ENCODE results near the gene ACAD11. TPM values are rescaled to one million over a fixed set of nuclear protein-coding genes. Genes with fewer than 3 reads are reported as not detected.

ACAD11 gene
- total RNA-seq, 1 experiment from 2014 or later: 15.4 TPM

GRCh38 chr3:132650153-132650552 lies 9.5 kb downstream of the ACAD11 start:
- in situ Hi-C loops (cut with HindIII; ENCODE audit: low pct_unique_long_range_greater_than_20kb, low sequenced_read_pairs) (no loop called here), intact Hi-C loops (cut with micrococcal nuclease; ENCODE audit: unreplicated experiment) (no loop called here)
- Histone ChIP-seq H3K36me3 (ENCODE audit: control insufficient read depth, insufficient read depth, low read length) (no peaks in the 10 kb centered on the region), H3K27me3 (ENCODE audit: control insufficient read depth, insufficient read depth, low read length) (no peaks in the 10 kb centered on the region), H3K27ac (ENCODE audit: low read length) (no peak overlapping the region), H3K9me3 (ENCODE audit: control insufficient read depth, insufficient read depth, low read depth, low read length) (no peaks in the 10 kb centered on the region), H3K4me1 (ENCODE audit: control insufficient read depth, insufficient read depth, low read length) (no peaks in the 10 kb centered on the region; the same call in 1 of the 2 replicates), H3K4me3 (ENCODE audit: low read depth in 2 of 2, low read length in 2 of 2) (no peak overlapping the region)
- DNase-seq (ENCODE audit: low read depth, low spot score): no peak
- ChIA-PET CTCF (no interaction called here), POLR2A (no interaction called here)
- no TSS peak for BruUV-seq (replicated peaks)
- TF ChIP-seq, protein P1, sequence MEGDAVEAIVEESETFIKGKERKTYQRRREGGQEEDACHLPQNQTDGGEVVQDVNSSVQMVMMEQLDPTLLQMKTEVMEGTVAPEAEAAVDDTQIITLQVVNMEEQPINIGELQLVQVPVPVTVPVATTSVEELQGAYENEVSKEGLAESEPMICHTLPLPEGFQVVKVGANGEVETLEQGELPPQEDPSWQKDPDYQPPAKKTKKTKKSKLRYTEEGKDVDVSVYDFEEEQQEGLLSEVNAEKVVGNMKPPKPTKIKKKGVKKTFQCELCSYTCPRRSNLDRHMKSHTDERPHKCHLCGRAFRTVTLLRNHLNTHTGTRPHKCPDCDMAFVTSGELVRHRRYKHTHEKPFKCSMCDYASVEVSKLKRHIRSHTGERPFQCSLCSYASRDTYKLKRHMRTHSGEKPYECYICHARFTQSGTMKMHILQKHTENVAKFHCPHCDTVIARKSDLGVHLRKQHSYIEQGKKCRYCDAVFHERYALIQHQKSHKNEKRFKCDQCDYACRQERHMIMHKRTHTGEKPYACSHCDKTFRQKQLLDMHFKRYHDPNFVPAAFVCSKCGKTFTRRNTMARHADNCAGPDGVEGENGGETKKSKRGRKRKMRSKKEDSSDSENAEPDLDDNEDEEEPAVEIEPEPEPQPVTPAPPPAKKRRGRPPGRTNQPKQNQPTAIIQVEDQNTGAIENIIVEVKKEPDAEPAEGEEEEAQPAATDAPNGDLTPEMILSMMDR (IDR thresholded peaks at IDR 0.05): no peak
- no peak for TF ChIP-seq TCF7L2 (IDR thresholded peaks at IDR 0.05; ENCODE audit: low read depth, low read length)
- no peak for ATAC-seq

GRCh38 chr3:132645058-132645457 lies 14.6 kb downstream of the ACAD11 start:
- no peak for TF ChIP-seq SIN3A (IDR thresholded peaks at IDR 0.05; ENCODE audit: borderline replicate concordance, insufficient read depth, low read depth, low read length)
- TF ChIP-seq, protein P1 (IDR thresholded peaks at IDR 0.05): no peak
- TF ChIP-seq POLR2AphosphoS5 (IDR thresholded peaks at IDR 0.05; ENCODE audit: low read depth, low read length): no peak
- TF ChIP-seq, protein P2, sequence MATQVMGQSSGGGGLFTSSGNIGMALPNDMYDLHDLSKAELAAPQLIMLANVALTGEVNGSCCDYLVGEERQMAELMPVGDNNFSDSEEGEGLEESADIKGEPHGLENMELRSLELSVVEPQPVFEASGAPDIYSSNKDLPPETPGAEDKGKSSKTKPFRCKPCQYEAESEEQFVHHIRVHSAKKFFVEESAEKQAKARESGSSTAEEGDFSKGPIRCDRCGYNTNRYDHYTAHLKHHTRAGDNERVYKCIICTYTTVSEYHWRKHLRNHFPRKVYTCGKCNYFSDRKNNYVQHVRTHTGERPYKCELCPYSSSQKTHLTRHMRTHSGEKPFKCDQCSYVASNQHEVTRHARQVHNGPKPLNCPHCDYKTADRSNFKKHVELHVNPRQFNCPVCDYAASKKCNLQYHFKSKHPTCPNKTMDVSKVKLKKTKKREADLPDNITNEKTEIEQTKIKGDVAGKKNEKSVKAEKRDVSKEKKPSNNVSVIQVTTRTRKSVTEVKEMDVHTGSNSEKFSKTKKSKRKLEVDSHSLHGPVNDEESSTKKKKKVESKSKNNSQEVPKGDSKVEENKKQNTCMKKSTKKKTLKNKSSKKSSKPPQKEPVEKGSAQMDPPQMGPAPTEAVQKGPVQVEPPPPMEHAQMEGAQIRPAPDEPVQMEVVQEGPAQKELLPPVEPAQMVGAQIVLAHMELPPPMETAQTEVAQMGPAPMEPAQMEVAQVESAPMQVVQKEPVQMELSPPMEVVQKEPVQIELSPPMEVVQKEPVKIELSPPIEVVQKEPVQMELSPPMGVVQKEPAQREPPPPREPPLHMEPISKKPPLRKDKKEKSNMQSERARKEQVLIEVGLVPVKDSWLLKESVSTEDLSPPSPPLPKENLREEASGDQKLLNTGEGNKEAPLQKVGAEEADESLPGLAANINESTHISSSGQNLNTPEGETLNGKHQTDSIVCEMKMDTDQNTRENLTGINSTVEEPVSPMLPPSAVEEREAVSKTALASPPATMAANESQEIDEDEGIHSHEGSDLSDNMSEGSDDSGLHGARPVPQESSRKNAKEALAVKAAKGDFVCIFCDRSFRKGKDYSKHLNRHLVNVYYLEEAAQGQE (IDR thresholded peaks at IDR 0.05; ENCODE audit: insufficient read depth in 1 of 2, low read depth in 2 of 2, low read length in 1 of 2): no peak
- no peak for TF ChIP-seq TCF7L2 (IDR thresholded peaks at IDR 0.05; ENCODE audit: low read depth, low read length)
- Histone ChIP-seq H3K9me3 (ENCODE audit: control insufficient read depth, insufficient read depth, low read depth, low read length) (no peaks in the 10 kb centered on the region), H3K27ac (ENCODE audit: low read length) (no peak overlapping the region), H3K4me3 (ENCODE audit: low read depth in 2 of 2, low read length in 2 of 2) (no peak overlapping the region), H3K4me1 (ENCODE audit: control insufficient read depth, insufficient read depth, low read length) (peaks cover 2% of the 10 kb centered on the region; the same call in 1 of the 2 replicates), H3K27me3 (ENCODE audit: control insufficient read depth, insufficient read depth, low read length) (no peaks in the 10 kb centered on the region), H3K36me3 (ENCODE audit: control insufficient read depth, insufficient read depth, low read length) (no peaks in the 10 kb centered on the region; the same call in 1 of the 2 replicates)
- no TSS peak for BruUV-seq (replicated peaks)
- intact Hi-C loops (cut with micrococcal nuclease; ENCODE audit: unreplicated experiment) (no loop called here), in situ Hi-C loops (cut with HindIII; ENCODE audit: low pct_unique_long_range_greater_than_20kb, low sequenced_read_pairs) (no loop called here)
- CTCF ChIA-PET: no interaction called here
- DNase-seq (ENCODE audit: low read depth, low spot score): no peak
- no peak for ATAC-seq
- POLR2A ChIA-PET: no interaction called here
